Nephron progenitor cell (in vitro differentiated cells): ENCODE measurements around the gene ZBTB20.

Source experiments
- DNase-seq: peaks from one replicate; pipeline ENCODE4 v3.0.0; 2021
- H3K27ac Mint-ChIP-seq: 2 replicates; pipeline ENCODE4 v1.8.0; 2021; ENCODE audit warnings: mild to moderate bottlenecking, moderate library complexity, mixed read lengths
- H3K27me3 Mint-ChIP-seq: 2 replicates; pipeline ENCODE4 v1.8.0; 2021; ENCODE audit warnings: mild to moderate bottlenecking, low read depth, mixed read lengths; ENCODE audit not compliant: poor library complexity
- H3K36me3 Mint-ChIP-seq: 2 replicates; pipeline ENCODE4 v1.8.0; 2021; ENCODE audit warnings: low read depth, mixed read lengths
- H3K4me1 Mint-ChIP-seq: 2 replicates; pipeline ENCODE4 v1.8.0; 2021; ENCODE audit warnings: mixed read lengths
- H3K4me3 Mint-ChIP-seq: 2 replicates; pipeline ENCODE4 v1.8.0; 2021; ENCODE audit warnings: mild to moderate bottlenecking, moderate library complexity, mixed read lengths
- H3K9me3 Mint-ChIP-seq: 2 replicates; pipeline ENCODE4 v1.8.0; 2021; ENCODE audit warnings: mild to moderate bottlenecking, moderate library complexity, mixed read lengths
- TF ChIP-seq, protein P1 (sequence below): fragments of 200-600 bp; sonication (generic); IDR thresholded peaks from 2 replicates; pipeline ENCODE4 v1.5.0; 2021; ENCODE audit warnings: antibody characterized with exemption

ZBTB20 gene

DNA sequence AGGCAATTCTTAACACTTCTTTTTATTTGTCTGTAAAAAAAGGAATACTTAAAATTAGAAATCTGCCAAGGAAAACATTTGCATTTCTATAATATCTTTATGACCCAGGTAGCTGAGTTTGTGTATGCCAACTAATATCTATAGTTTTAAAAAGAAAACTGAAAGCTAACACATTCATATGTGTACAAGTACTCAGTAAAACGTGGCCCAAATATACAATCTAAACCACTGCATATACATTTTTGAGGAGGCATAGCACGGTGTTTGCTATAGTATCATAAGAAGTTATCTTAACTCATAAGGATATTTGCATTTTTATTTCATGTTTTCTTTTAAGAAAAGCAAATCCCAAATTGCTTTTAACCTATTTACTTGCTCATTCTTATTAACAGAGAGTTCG lies 172.7 kb downstream of the ZBTB20 start:
- no peak overlapping the region for H3K4me3 Mint-ChIP-seq
- H3K4me1 Mint-ChIP-seq, result peaks cover 5% of the 10 kb centered on the region
- H3K27me3 Mint-ChIP-seq, result no peaks in the 10 kb centered on the region
- TF ChIP-seq, protein P1, sequence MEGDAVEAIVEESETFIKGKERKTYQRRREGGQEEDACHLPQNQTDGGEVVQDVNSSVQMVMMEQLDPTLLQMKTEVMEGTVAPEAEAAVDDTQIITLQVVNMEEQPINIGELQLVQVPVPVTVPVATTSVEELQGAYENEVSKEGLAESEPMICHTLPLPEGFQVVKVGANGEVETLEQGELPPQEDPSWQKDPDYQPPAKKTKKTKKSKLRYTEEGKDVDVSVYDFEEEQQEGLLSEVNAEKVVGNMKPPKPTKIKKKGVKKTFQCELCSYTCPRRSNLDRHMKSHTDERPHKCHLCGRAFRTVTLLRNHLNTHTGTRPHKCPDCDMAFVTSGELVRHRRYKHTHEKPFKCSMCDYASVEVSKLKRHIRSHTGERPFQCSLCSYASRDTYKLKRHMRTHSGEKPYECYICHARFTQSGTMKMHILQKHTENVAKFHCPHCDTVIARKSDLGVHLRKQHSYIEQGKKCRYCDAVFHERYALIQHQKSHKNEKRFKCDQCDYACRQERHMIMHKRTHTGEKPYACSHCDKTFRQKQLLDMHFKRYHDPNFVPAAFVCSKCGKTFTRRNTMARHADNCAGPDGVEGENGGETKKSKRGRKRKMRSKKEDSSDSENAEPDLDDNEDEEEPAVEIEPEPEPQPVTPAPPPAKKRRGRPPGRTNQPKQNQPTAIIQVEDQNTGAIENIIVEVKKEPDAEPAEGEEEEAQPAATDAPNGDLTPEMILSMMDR, result no peak
- H3K9me3 Mint-ChIP-seq, result no peaks in the 10 kb centered on the region
- DNase-seq, result no peak
- no peaks in the 10 kb centered on the region for H3K36me3 Mint-ChIP-seq
- H3K27ac Mint-ChIP-seq, result no peak overlapping the region

DNA sequence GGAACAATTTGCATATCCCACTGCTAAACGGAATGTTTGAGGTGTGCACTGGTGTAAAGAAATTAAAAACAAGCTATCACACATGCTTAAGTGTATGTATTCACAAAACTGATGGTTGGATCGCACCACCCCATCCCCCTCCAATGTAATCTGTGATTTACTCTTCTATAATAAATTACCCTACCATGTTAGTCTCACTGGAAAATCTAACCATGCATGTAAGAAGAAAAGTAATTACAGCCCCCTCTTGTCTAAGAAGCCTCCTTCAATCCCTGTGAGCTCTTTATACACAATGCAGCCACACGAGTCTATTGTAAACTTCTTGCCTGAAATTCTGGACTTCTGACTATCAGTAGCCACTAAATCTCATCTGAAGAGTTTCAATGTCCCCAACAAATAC lies 173.6 kb downstream of the ZBTB20 start:
- no peaks in the 10 kb centered on the region for H3K9me3 Mint-ChIP-seq
- H3K27ac Mint-ChIP-seq, result peak overlapping the region; percentile 39
- H3K36me3 Mint-ChIP-seq, result no peaks in the 10 kb centered on the region
- H3K27me3 Mint-ChIP-seq, result no peaks in the 10 kb centered on the region
- H3K4me1 Mint-ChIP-seq, result peaks cover 5% of the 10 kb centered on the region
- DNase-seq, result no peak
- no peak overlapping the region for H3K4me3 Mint-ChIP-seq
- TF ChIP-seq, protein P1, result no peak

DNA sequence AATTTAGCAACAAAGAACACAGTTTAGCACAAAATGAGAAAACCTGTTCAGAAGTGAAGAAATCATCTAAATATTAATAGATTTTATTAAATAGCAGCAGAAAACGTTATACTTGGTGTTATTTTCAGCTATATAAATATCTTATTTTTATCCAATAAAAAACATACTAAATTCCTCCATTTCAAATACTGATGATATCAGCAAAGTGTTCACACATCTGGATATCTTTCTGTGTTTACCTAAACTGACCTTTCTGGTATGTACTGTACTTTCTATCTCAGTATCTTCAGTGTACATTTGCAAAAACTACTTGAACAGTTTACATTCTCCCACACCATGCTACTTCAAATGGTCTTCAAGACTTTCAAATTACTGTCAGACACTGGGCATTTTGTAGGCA lies 179.9 kb downstream of the ZBTB20 start:
- no peak for DNase-seq
- Mint-ChIP-seq H3K36me3 (no peaks in the 10 kb centered on the region), H3K27ac (no peak overlapping the region), H3K4me1 (no peaks in the 10 kb centered on the region), H3K27me3 (no peaks in the 10 kb centered on the region), H3K9me3 (no peaks in the 10 kb centered on the region), H3K4me3 (no peak overlapping the region)
- TF ChIP-seq, protein P1, result no peak

DNA sequence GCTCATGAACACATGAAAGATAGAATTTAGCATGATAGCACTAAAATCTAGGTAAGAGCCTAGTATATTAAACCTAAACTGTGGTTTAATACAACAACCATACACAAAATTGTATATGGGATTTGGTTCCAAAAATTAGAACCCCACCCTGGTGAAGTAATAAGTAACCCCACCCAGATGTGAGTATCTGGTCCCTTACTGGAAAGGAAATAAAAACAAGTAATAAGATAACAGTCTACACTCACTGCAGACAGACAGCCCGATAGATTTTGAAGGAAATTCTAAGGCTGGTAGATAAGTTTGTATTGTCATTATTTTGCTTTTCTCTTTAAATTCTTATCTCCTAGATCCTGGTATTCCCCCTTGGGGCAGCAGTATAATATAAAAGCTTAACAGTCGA lies 184.9 kb downstream of the ZBTB20 start:
- no peak overlapping the region for H3K4me3 Mint-ChIP-seq
- no peak for DNase-seq
- H3K27me3 Mint-ChIP-seq, result no peaks in the 10 kb centered on the region
- H3K4me1 Mint-ChIP-seq, result no peaks in the 10 kb centered on the region
- no peaks in the 10 kb centered on the region for H3K36me3 Mint-ChIP-seq
- H3K27ac Mint-ChIP-seq, result no peak overlapping the region
- TF ChIP-seq, protein P1, result no peak
- no peaks in the 10 kb centered on the region for H3K9me3 Mint-ChIP-seq

DNA sequence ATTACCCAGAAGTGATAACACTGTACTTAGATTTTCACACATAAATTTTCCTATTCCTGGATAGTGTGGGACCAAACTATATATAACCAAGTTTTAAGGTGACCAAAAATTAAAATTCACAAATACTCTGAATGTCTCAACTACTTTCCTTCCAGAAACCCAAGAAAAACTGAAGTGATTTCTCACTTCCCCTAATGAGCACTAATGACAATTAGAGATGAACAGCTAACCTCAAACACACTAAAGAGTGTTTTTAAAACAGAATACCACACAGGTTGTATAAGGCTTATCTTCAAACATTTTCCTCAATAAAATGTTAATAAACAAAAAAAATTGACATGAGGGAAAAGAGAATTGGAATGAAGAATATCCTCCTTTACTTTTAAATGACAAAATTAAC lies 188.2 kb downstream of the ZBTB20 start:
- no peak overlapping the region for H3K27ac Mint-ChIP-seq
- H3K4me3 Mint-ChIP-seq, result no peak overlapping the region
- H3K27me3 Mint-ChIP-seq, result no peaks in the 10 kb centered on the region
- H3K36me3 Mint-ChIP-seq, result no peaks in the 10 kb centered on the region
- TF ChIP-seq, protein P1, result no peak
- no peaks in the 10 kb centered on the region for H3K4me1 Mint-ChIP-seq
- no peak for DNase-seq
- peaks cover under 1% of the 10 kb centered on the region for H3K9me3 Mint-ChIP-seq

DNA sequence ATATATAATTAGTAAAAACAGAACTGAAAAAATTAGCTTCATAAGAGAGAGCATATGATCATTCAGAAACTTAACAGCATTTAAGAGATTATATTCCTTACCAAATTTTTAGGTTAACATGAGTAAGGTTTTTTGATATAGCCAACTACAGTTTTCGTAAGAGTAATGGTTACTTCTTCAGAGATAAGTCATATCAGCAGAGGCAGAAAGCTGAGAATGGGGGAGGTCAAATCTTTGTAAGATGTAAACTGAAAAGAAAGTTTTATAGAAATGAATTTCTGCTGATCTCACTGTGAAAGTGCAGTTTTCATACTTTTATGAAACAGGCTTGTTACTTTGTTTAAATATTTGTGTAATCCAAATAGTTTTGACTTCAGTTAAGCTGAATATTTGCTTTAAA lies 193.3 kb downstream of the ZBTB20 start:
- no peak for DNase-seq
- Mint-ChIP-seq H3K27ac (no peak overlapping the region), H3K4me1 (no peaks in the 10 kb centered on the region), H3K9me3 (peaks cover 18% of the 10 kb centered on the region), H3K27me3 (no peaks in the 10 kb centered on the region), H3K4me3 (no peak overlapping the region), H3K36me3 (peaks cover 7% of the 10 kb centered on the region)
- TF ChIP-seq, protein P1, result no peak
